Measurements from ENCODE around the gene RPL10.

GRCh38 chrX:154357205-154357604 lies 41.0 kb upstream of the RPL10 start:
- no peak for TF ChIP-seq POLR2A (IDR thresholded peaks at IDR 0.05)
- TF ChIP-seq, protein P1, sequence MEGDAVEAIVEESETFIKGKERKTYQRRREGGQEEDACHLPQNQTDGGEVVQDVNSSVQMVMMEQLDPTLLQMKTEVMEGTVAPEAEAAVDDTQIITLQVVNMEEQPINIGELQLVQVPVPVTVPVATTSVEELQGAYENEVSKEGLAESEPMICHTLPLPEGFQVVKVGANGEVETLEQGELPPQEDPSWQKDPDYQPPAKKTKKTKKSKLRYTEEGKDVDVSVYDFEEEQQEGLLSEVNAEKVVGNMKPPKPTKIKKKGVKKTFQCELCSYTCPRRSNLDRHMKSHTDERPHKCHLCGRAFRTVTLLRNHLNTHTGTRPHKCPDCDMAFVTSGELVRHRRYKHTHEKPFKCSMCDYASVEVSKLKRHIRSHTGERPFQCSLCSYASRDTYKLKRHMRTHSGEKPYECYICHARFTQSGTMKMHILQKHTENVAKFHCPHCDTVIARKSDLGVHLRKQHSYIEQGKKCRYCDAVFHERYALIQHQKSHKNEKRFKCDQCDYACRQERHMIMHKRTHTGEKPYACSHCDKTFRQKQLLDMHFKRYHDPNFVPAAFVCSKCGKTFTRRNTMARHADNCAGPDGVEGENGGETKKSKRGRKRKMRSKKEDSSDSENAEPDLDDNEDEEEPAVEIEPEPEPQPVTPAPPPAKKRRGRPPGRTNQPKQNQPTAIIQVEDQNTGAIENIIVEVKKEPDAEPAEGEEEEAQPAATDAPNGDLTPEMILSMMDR (IDR thresholded peaks at IDR 0.05 in 4 of 5, conservative IDR thresholded peaks at IDR 0.05 in 1 of 5) = no peak
